ENCODE results near the gene TSPAN31. TPM values are rescaled to one million over a fixed set of nuclear protein-coding genes. Genes with fewer than 3 reads are reported as not detected.

Gene TSPAN31
- total and polyA plus RNA-seq, 2 experiments from 2014 or later, result 15.5 to 15.6 TPM

DNA sequence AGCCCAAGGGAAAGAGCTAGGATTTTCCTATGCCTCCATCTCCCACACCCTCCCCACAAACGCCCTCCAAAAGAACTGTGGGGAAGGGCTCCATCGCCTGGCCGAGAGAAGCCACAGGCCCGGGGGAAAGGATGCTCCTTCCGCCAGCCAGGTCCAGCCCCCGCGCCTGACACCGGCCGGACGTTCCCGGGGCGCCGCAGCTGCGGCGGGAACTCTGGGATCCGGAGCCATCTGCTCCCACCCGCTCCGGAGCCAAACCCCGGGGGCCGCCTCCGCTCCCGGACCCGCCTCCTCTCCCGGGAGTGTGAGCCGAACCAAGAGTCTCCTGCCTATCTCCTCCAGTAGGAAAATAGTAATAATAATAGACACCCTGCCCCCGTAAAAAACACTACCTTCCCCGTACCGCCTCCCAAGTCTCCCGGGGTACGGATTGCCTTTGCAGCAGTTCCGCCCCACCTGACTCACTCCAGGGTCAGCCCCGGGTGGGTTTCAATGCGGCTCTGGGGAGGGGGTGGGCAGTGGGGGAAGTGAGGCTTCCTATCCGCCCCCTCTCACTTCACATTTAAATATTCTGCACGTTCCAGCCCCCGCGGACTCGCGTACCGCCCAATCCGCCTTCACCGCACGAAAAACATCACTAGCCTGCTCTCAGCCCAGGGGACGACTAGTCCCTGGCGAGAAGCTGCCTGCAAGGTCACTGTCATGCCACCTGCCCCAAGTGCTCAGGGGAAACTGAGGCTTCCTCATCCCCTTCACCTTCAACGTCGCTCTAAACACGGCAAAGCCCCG is 8.7 kb upstream of the TSPAN31 start:
- no peak for TF ChIP-seq ZNF331 (CRISPR knock-in tag; IDR thresholded peaks at IDR 0.05; ENCODE audit: low read depth)
- TF ChIP-seq, protein P1, sequence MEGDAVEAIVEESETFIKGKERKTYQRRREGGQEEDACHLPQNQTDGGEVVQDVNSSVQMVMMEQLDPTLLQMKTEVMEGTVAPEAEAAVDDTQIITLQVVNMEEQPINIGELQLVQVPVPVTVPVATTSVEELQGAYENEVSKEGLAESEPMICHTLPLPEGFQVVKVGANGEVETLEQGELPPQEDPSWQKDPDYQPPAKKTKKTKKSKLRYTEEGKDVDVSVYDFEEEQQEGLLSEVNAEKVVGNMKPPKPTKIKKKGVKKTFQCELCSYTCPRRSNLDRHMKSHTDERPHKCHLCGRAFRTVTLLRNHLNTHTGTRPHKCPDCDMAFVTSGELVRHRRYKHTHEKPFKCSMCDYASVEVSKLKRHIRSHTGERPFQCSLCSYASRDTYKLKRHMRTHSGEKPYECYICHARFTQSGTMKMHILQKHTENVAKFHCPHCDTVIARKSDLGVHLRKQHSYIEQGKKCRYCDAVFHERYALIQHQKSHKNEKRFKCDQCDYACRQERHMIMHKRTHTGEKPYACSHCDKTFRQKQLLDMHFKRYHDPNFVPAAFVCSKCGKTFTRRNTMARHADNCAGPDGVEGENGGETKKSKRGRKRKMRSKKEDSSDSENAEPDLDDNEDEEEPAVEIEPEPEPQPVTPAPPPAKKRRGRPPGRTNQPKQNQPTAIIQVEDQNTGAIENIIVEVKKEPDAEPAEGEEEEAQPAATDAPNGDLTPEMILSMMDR (conservative IDR thresholded peaks at IDR 0.05; ENCODE audit: low read depth in 2 of 2), result peak; percentile 56 to 83
- TF ChIP-seq EZH2phosphoT487 (IDR thresholded peaks at IDR 0.05; ENCODE audit: unreplicated experiment), result no peak
- no peak for TF ChIP-seq CREB1 (CRISPR knock-in tag; IDR thresholded peaks at IDR 0.05; ENCODE audit: low read depth)
- TF ChIP-seq EZH2 (IDR thresholded peaks at IDR 0.05; ENCODE audit: low read depth, unreplicated experiment), result peak; percentile 75
- TF ChIP-seq STAT1 (IDR thresholded peaks at IDR 0.05; ENCODE audit: unreplicated experiment), result no peak
- H3K9me2 ChIP-seq (ENCODE audit: insufficient read depth), result no peaks in the 10 kb centered on the region
- peak overlapping the region; percentile 76 for H2AFZ ChIP-seq
- Mint-ChIP-seq H3K36me3 (ENCODE audit: low read depth) (no peaks in the 10 kb centered on the region; the same call in 2 of the 3 replicates), H3K27me3 (ENCODE audit: insufficient read depth, low read depth, poor library complexity) (peaks cover 91% of the 10 kb centered on the region), H3K27ac (no peak overlapping the region), H3K4me1 (peaks cover 32% of the 10 kb centered on the region), H3K9me3 (peaks cover 2% of the 10 kb centered on the region), H3K4me3 (peak overlapping the region; percentile 79)
- H3K4me2 ChIP-seq, result peak overlapping the region; percentile 91
- no peak overlapping the region for H3K27ac ChIP-seq (ENCODE audit: low read depth)
- H3K36me3 ChIP-seq (ENCODE audit: insufficient read depth), result no peaks in the 10 kb centered on the region
- H3K4me1 ChIP-seq (ENCODE audit: insufficient read depth), result peaks cover 19% of the 10 kb centered on the region
- DNase-seq (ENCODE audit: low spot score) (peak; percentile 91), ATAC-seq (peak; percentile 67)
- H3K4me3 ChIP-seq, result peak overlapping the region; percentile 62
- H3F3A ChIP-seq (replicated peaks; ENCODE audit: low read depth), result peaks cover 10% of the 10 kb centered on the region
- H3K79me2 ChIP-seq (replicated peaks; ENCODE audit: insufficient read depth), result no peaks in the 10 kb centered on the region
- no peaks in the 10 kb centered on the region for H4K20me1 ChIP-seq (replicated peaks; ENCODE audit: insufficient read depth)
- peaks cover 100% of the 10 kb centered on the region for H3K27me3 ChIP-seq (ENCODE audit: insufficient read depth)

DNA sequence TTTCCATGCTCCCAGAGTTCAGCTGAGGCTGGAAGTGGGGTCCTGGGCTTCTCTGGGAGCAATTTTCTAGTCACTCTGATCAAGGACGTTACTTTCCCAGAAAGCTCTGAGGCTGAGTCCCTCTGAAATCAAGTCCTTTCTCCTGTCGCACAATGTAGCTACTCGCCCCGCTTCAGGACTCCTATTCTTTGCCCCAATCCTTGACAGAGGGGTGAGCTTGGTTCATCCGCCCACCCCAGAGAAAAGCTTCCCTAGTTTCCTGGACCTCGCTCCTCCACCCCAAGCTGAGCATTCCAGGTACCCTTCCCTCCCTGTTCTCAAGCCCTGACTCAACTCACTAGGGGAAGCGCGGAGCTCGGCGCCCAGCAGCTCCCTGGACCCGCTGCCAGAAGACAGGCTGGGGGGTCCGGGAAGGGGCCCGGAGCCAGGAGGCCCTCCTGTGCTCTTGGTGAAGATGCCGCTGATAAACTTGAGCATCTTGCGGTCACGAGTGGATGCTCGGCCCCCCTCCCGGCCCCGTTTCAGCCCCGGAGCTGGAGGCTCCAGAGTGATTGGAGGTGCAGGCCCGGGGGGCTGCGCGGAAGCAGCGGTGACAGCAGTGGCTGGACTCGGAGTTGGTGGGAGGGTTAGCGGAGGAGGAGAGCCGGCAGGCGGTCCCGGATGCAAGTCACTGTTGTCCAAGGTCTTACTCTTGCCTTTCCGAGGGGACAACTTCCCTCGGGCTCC is 7.9 kb upstream of the TSPAN31 start:
- Mint-ChIP-seq H3K27ac (no peak overlapping the region), H3K27me3 (ENCODE audit: insufficient read depth, low read depth, poor library complexity) (peaks cover 90% of the 10 kb centered on the region), H3K36me3 (ENCODE audit: low read depth) (no peaks in the 10 kb centered on the region; the same call in 2 of the 3 replicates), H3K4me1 (peaks cover 32% of the 10 kb centered on the region), H3K9me3 (peaks cover 2% of the 10 kb centered on the region), H3K4me3 (peak overlapping the region; percentile 79)
- Histone ChIP-seq H3K27me3 (ENCODE audit: insufficient read depth) (peaks cover 100% of the 10 kb centered on the region), H3K4me1 (ENCODE audit: insufficient read depth) (peaks cover 19% of the 10 kb centered on the region), H2AFZ (no peak overlapping the region), H3F3A (replicated peaks; ENCODE audit: low read depth) (peaks cover 10% of the 10 kb centered on the region), H3K79me2 (replicated peaks; ENCODE audit: insufficient read depth) (no peaks in the 10 kb centered on the region), H3K36me3 (ENCODE audit: insufficient read depth) (no peaks in the 10 kb centered on the region), H3K27ac (ENCODE audit: low read depth) (no peak overlapping the region), H4K20me1 (replicated peaks; ENCODE audit: insufficient read depth) (no peaks in the 10 kb centered on the region), H3K4me3 (peak overlapping the region; percentile 62), H3K4me2 (peak overlapping the region; percentile 91), H3K9me2 (ENCODE audit: insufficient read depth) (no peaks in the 10 kb centered on the region)
- TF ChIP-seq ZNF331 (CRISPR knock-in tag; IDR thresholded peaks at IDR 0.05; ENCODE audit: low read depth) (no peak), EZH2 (IDR thresholded peaks at IDR 0.05; ENCODE audit: low read depth, unreplicated experiment) (peak; percentile 63)
- DNase-seq (ENCODE audit: low spot score), result peak; percentile 46
- peak; percentile 4 for ATAC-seq

Measured in GM23338 (cell line).